ENCODE results near the gene CFAP53.
"Not testable (repeated sequence)": the region's sequence is repeated elsewhere in the genome, so short reads cannot be mapped to it uniquely, and the experiment has no call there.

Gene CFAP53

GRCh38 chr18:50289108-50289443 lies 22.8 kb upstream of the CFAP53 start:
- Histone ChIP-seq H3K9me2 (replicated peaks; ENCODE audit: insufficient read depth, low read length) (no peaks in the 10 kb centered on the region), H3K79me2 (ENCODE audit: low read length) (peaks cover 23% of the 10 kb centered on the region), H3K4me1 (ENCODE audit: low read length) (peaks cover 6% of the 10 kb centered on the region; the same call in 1 of the 2 replicates), H4K20me1 (ENCODE audit: insufficient read depth, low read length) (no peaks in the 10 kb centered on the region), H3K4me3 (ENCODE audit: low read length) (no peak overlapping the region), H3F3A (ENCODE audit: insufficient read depth, low read length) (no peaks in the 10 kb centered on the region), H3K9me3 (replicated peaks; ENCODE audit: insufficient read depth, low read length) (no peaks in the 10 kb centered on the region), H3K27ac (ENCODE audit: low read length) (no peak overlapping the region), H3K4me2 (ENCODE audit: low read depth, low read length) (no peak overlapping the region), H3K27me3 (replicated peaks; ENCODE audit: insufficient read depth, low read length) (no peaks in the 10 kb centered on the region), H2AFZ (ENCODE audit: low read length) (no peak overlapping the region), H3K36me3 (replicated peaks; ENCODE audit: insufficient read depth, low read length) (no peaks in the 10 kb centered on the region), H3K9ac (ENCODE audit: low read length) (no peak overlapping the region)
- no peak for TF ChIP-seq EZH2 (optimal IDR thresholded peaks at IDR 0.05; ENCODE audit: low read depth, low read length)
- TF ChIP-seq, protein P1, sequence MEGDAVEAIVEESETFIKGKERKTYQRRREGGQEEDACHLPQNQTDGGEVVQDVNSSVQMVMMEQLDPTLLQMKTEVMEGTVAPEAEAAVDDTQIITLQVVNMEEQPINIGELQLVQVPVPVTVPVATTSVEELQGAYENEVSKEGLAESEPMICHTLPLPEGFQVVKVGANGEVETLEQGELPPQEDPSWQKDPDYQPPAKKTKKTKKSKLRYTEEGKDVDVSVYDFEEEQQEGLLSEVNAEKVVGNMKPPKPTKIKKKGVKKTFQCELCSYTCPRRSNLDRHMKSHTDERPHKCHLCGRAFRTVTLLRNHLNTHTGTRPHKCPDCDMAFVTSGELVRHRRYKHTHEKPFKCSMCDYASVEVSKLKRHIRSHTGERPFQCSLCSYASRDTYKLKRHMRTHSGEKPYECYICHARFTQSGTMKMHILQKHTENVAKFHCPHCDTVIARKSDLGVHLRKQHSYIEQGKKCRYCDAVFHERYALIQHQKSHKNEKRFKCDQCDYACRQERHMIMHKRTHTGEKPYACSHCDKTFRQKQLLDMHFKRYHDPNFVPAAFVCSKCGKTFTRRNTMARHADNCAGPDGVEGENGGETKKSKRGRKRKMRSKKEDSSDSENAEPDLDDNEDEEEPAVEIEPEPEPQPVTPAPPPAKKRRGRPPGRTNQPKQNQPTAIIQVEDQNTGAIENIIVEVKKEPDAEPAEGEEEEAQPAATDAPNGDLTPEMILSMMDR (IDR thresholded peaks at IDR 0.05; ENCODE audit: low read length), result no peak
- TF ChIP-seq EZH2phosphoT487 (IDR thresholded peaks at IDR 0.05; ENCODE audit: low read length), result no peak
- DNase-seq, result no peak

DNA sequence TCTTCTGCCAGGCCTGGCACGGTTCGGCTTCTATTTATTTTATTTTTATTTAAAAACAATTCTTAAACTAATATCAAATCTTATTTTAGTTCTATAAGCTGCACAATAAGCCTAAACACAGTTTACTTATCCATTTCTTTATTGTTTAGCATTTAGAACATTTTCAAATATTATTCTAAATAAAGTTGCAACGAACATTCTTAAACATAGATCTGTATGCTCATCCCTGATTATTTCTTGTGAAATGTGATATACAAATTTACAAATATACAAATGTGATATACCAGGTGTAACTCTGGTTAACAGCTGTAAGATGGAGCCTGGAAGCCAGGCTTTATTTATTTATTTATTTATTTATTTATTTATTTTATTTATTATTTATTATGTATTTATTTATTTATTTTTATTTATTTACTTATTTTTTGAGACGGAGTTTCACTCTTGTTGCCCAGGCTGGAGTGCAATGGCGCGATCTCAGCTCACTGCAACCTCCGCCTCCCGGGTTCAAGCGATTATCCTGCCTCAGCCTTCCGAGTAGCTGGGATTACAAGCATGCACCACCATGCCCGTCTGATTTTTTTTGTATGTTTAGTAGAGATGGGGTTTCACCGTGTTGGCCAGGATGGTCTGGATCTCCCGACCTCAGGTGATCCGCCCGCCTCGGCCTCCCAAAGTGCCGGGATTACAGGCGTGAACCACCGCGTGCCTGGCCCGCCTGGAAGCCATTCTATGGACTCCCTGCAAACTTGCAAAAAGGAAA lies 22.2 kb upstream of the CFAP53 start:
- H3K36me3 ChIP-seq (replicated peaks; ENCODE audit: insufficient read depth, low read length); DNase-seq; H3K27me3 ChIP-seq (replicated peaks; ENCODE audit: insufficient read depth, low read length); H4K20me1 ChIP-seq (ENCODE audit: insufficient read depth, low read length); H3F3A ChIP-seq (ENCODE audit: insufficient read depth, low read length); H3K4me1 ChIP-seq (ENCODE audit: low read length); H3K9me2 ChIP-seq (replicated peaks; ENCODE audit: insufficient read depth, low read length); H3K9me3 ChIP-seq (replicated peaks; ENCODE audit: insufficient read depth, low read length): not testable (repeated sequence)
- Histone ChIP-seq H3K4me3 (ENCODE audit: low read length) (peak overlapping the region; percentile 98), H3K79me2 (ENCODE audit: low read length) (peaks cover 23% of the 10 kb centered on the region), H3K4me2 (ENCODE audit: low read depth, low read length) (peak overlapping the region; percentile 88), H2AFZ (ENCODE audit: low read length) (peak overlapping the region; percentile 94), H3K9ac (ENCODE audit: low read length) (peak overlapping the region; percentile 70; the same call in 1 of the 2 replicates), H3K27ac (ENCODE audit: low read length) (peak overlapping the region; percentile 77; the same call in 1 of the 2 replicates)

DNA sequence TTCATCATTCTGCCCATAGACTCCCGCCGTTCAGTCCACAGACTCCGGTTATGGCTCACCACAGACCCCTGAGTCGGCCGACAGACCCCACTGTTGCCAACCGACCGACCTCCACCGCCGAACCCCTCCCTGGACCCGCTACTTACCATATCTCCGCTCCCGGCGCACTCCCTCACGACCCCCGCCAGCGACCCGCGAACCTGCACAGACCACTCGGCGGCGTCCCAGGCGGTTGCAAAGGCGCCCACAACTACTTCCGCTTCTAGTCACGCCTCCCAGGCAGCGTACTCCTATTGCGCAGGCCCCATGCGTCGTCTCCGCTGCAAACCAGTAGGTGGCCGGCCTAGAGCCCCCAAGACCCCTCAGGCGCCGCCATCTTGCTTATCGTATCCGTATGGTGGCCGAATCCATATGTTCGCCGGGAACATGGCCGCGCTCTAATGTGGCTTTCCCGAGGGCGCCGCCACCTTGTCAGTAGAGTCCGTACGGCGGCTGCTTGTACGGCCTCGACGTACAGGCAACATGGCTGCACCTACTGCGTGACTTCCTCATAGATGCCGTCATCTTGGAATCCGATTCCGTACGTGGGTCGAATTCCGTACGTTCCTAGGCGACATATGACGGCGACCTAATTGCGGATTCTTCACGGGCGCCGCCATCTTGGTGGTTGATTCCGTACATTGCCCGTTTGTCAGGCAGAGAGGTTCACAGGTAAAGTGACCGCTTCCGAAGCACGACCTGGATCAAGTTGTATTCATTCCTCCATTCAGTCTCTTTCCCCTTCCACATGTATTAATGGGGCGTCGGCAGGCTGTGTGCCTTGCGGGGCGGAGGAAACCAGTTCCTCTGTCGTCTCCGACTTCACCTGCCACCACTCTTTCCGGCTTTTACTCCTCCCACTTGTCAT lies 21.4 kb upstream of the CFAP53 start, which contains the start of gene CXXC1:
Gene CXXC1 (minus strand): TSS at position 252 of the 907 bp plus-strand sequence. CDS start 103 bp downstream, at position 149.
- DNase-seq, result peak; percentile 98
- peak within 1 kb of the TSS; percentile 70 for H3K9ac ChIP-seq (ENCODE audit: low read length)
- no peak for TF ChIP-seq EZH2 (optimal IDR thresholded peaks at IDR 0.05; ENCODE audit: low read depth, low read length)
- TF ChIP-seq, protein P1 (IDR thresholded peaks at IDR 0.05; ENCODE audit: low read length), result peak; percentile 58
- no peaks in the 10 kb centered on the region for H3K9me3 ChIP-seq (replicated peaks; ENCODE audit: insufficient read depth, low read length)
- H3K79me2 ChIP-seq (ENCODE audit: low read length), result peaks cover 23% of the 10 kb centered on the region
- peaks cover 6% of the 10 kb centered on the region; the same call in 1 of the 2 replicates for H3K4me1 ChIP-seq (ENCODE audit: low read length)
- no peaks in the 10 kb centered on the region for H3K27me3 ChIP-seq (replicated peaks; ENCODE audit: insufficient read depth, low read length)
- H4K20me1 ChIP-seq (ENCODE audit: insufficient read depth, low read length), result no peaks in the 10 kb centered on the region
- no peaks in the 10 kb centered on the region for H3F3A ChIP-seq (ENCODE audit: insufficient read depth, low read length)
- peak within 1 kb of the TSS; percentile 98 for H3K4me3 ChIP-seq (ENCODE audit: low read length)
- peak within 1 kb of the TSS; percentile 94 for H2AFZ ChIP-seq (ENCODE audit: low read length)
- H3K9me2 ChIP-seq (replicated peaks; ENCODE audit: insufficient read depth, low read length), result no peaks in the 10 kb centered on the region
- H3K36me3 ChIP-seq (replicated peaks; ENCODE audit: insufficient read depth, low read length), result peaks cover 7% of the 10 kb centered on the region; the same call in 1 of the 2 replicates
- peak within 1 kb of the TSS; percentile 77 for H3K27ac ChIP-seq (ENCODE audit: low read length)
- H3K4me2 ChIP-seq (ENCODE audit: low read depth, low read length), result peak within 1 kb of the TSS; percentile 88
